ENCODE measurements around the gene NCMAP. TPM values are rescaled to one million over a fixed set of nuclear protein-coding genes. Genes with fewer than 3 reads are reported as not detected.

Gene NCMAP
- polyA plus RNA-seq, 2 of the 4 experiments (the other 2 are of a cell fraction): 0.13 to 1.7 TPM

- 60% methylated on average over 3 of the region's 3 CpGs for WGBS (ENCODE audit: missing lambda C conversion rate)
- DNase-seq (ENCODE audit: low read depth in 1 of 2, low spot score in 1 of 2) (no peak), ATAC-seq (no peak), FAIRE-seq (no peak)
- H3K4me3 ChIP-seq: no peak overlapping the region
- CTCF ChIA-PET: interaction anchor here (1.3 to 2.9 kb wide), 6 partner anchors 10 to 41 kb away, joined by 3 to 15 read pairs (median 4); no protein-coding TSS in a partner anchor
- TF ChIP-seq NFE2L2 (conservative IDR thresholded peaks at IDR 0.05; ENCODE audit: low read length) (no peak), ELK1 (IDR thresholded peaks at IDR 0.05; ENCODE audit: low read depth, low read length) (no peak), HES2 (IDR thresholded peaks at IDR 0.05) (no peak), POLR2AphosphoS2 (conservative IDR thresholded peaks at IDR 0.05; ENCODE audit: low read length) (no peak)
- H3K9me3 ChIP-seq: no peaks in the 10 kb centered on the region
- peaks cover 5% of the 10 kb centered on the region; the same call in 2 of the 3 replicates for H3K4me1 ChIP-seq
- POLR2A ChIA-PET: no interaction called here
- no peak overlapping the region for H3K4me2 ChIP-seq
- no peak overlapping the region for H3K27ac ChIP-seq
Measured at GRCh38 chr1:24594328-24594598, 38.4 kb downstream of the NCMAP start.

- CTCF ChIA-PET: interaction anchor here (1.3 kb wide), 1 partner anchor 23 kb away, joined by 3 read pairs; no protein-coding TSS in a partner anchor
- DNase-seq (ENCODE audit: low read depth in 1 of 2, low spot score in 1 of 2): no peak
- no peak for TF ChIP-seq ZC3H11A (IDR thresholded peaks at IDR 0.05)
- no peak for TF ChIP-seq HOXB13 (CRISPR knock-in tag; IDR thresholded peaks at IDR 0.05; ENCODE audit: low read depth)
- no peak for TF ChIP-seq MAFK (IDR thresholded peaks at IDR 0.05; ENCODE audit: partially characterized antibody)
- TF ChIP-seq ZSCAN20 (CRISPR knock-in tag; IDR thresholded peaks at IDR 0.05): no peak
- TF ChIP-seq JUN (IDR thresholded peaks at IDR 0.05): no peak
- no peak for TF ChIP-seq RARB (CRISPR knock-in tag; IDR thresholded peaks at IDR 0.05)
- TF ChIP-seq KDM5A (IDR thresholded peaks at IDR 0.05): no peak
- no peak for TF ChIP-seq BCL3 (IDR thresholded peaks at IDR 0.05)
- TF ChIP-seq RCOR1 (IDR thresholded peaks at IDR 0.05; ENCODE audit: low read depth, low read length): no peak
- TF ChIP-seq CEBPB (IDR thresholded peaks at IDR 0.05): no peak
- no peak for TF ChIP-seq SMC3 (IDR thresholded peaks at IDR 0.05)
- no peak for TF ChIP-seq MAZ (IDR thresholded peaks at IDR 0.05; ENCODE audit: borderline replicate concordance, low read depth, low read length)
- no peak for TF ChIP-seq HOXA7 (CRISPR knock-in tag; IDR thresholded peaks at IDR 0.05)
- no peak for TF ChIP-seq POLR2AphosphoS2 (conservative IDR thresholded peaks at IDR 0.05; ENCODE audit: low read length)
- FAIRE-seq: no peak
- H3K27ac ChIP-seq: no peak overlapping the region
- 79% methylated on average over 9 of the region's 9 CpGs for WGBS (ENCODE audit: missing lambda C conversion rate)
- H3K4me1 ChIP-seq: peaks cover 5% of the 10 kb centered on the region; the same call in 2 of the 3 replicates
- H3K9me3 ChIP-seq: no peaks in the 10 kb centered on the region
- no peak overlapping the region for H3K4me2 ChIP-seq
- no peak for ATAC-seq
- POLR2A ChIA-PET: no interaction called here
- H3K4me3 ChIP-seq: no peak overlapping the region
Measured at GRCh38 chr1:24596401-24596880, 40.6 kb downstream of the NCMAP start.

GRCh38 chr1:24599265-24599664 lies 43.4 kb downstream of the NCMAP start:
- ChIA-PET POLR2A (no interaction called here), CTCF (interaction anchor here (0.7 to 1.1 kb wide), 4 partner anchors 9 to 231 kb away, joined by 3 to 4 read pairs (median 4); no protein-coding TSS in a partner anchor)
- 100% methylated on average over 3 of the region's 3 CpGs for WGBS (ENCODE audit: missing lambda C conversion rate)
- Histone ChIP-seq H3K4me1 (peaks cover 5% of the 10 kb centered on the region; the same call in 2 of the 3 replicates), H3K4me3 (no peak overlapping the region), H3K27ac (no peak overlapping the region), H3K4me2 (no peak overlapping the region), H3K9me3 (no peaks in the 10 kb centered on the region)
- no peak for DNase-seq (ENCODE audit: low read depth in 1 of 2, low spot score in 1 of 2)
- FAIRE-seq: no peak
- no peak for ATAC-seq
- no peak for TF ChIP-seq HOXA7 (CRISPR knock-in tag; IDR thresholded peaks at IDR 0.05)
- TF ChIP-seq HES2 (IDR thresholded peaks at IDR 0.05): no peak
- no peak for TF ChIP-seq POLR2A (IDR thresholded peaks at IDR 0.05; ENCODE audit: low read length)
- no peak for TF ChIP-seq ZNF302 (CRISPR knock-in tag; IDR thresholded peaks at IDR 0.05)
- TF ChIP-seq CEBPB (IDR thresholded peaks at IDR 0.05): no peak
- no peak for TF ChIP-seq GATA3 (IDR thresholded peaks at IDR 0.05; ENCODE audit: borderline replicate concordance)
- TF ChIP-seq CTCF (IDR thresholded peaks at IDR 0.05): no peak
- TF ChIP-seq ELK1 (IDR thresholded peaks at IDR 0.05; ENCODE audit: low read depth, low read length): no peak
- TF ChIP-seq SREBF2 (IDR thresholded peaks at IDR 0.05): no peak
- no peak for TF ChIP-seq FOSL2 (IDR thresholded peaks at IDR 0.05)
- TF ChIP-seq FOSL2 (CRISPR knock-in tag; IDR thresholded peaks at IDR 0.05): no peak
- TF ChIP-seq JUNB (IDR thresholded peaks at IDR 0.05): no peak
- TF ChIP-seq RFX5 (IDR thresholded peaks at IDR 0.05): no peak
- TF ChIP-seq ZSCAN20 (CRISPR knock-in tag; IDR thresholded peaks at IDR 0.05): no peak
- TF ChIP-seq HMGXB4 (CRISPR knock-in tag; IDR thresholded peaks at IDR 0.05; ENCODE audit: borderline replicate concordance): no peak

Measured in A549 (cell line).